NCI-H1930 (cell line): ENCODE measurements around the gene PRELP.

Source experiments
- DNase-seq, 2 experiments: peaks; one replicate each; lab custom pipeline; 2025; lab: John Stamatoyannopoulos, UW

PRELP gene

GRCh38 chr1:203477748-203478147 is 2.1 kb downstream of the PRELP start:
- DNase-seq = no peak

GRCh38 chr1:203478231-203478630 is 2.6 kb downstream of the PRELP start:
- DNase-seq = no peak

GRCh38 chr1:203478986-203479385 is 3.4 kb downstream of the PRELP start:
- DNase-seq = no peak

GRCh38 chr1:203479646-203480045 is 4.0 kb downstream of the PRELP start:
- DNase-seq = no peak

GRCh38 chr1:203480084-203480483 is 4.5 kb downstream of the PRELP start:
- DNase-seq = no peak

GRCh38 chr1:203480525-203481084 is 5.0 kb downstream of the PRELP start:
- no peak for DNase-seq

- no peak for DNase-seq
These were observed 5.6 kb downstream of the PRELP start for GRCh38 chr1:203481196-203481595.

GRCh38 chr1:203486618-203487370 is 11.2 kb downstream of the PRELP start:
- no peak for DNase-seq

GRCh38 chr1:203488539-203488938 is 12.9 kb downstream of the PRELP start:
- DNase-seq = no peak

GRCh38 chr1:203490607-203491006 is 15.0 kb downstream of the PRELP start:
- no peak for DNase-seq

- DNase-seq = no peak
These were observed 16.1 kb downstream of the PRELP start for GRCh38 chr1:203491664-203492063.

GRCh38 chr1:203492082-203492747 is 16.6 kb downstream of the PRELP start:
- no peak for DNase-seq

GRCh38 chr1:203492748-203493130 is 17.1 kb downstream of the PRELP start:
- DNase-seq = no peak

GRCh38 chr1:203493901-203494300 is 18.3 kb downstream of the PRELP start, which contains the start of gene OPTC:
Gene OPTC (plus strand): TSS chr1:203494153. CDS start chr1:203496006, 1,853 bp downstream.
- DNase-seq = no peak

GRCh38 chr1:203495845-203496244 is 20.2 kb downstream of the PRELP start:
- no peak for DNase-seq

- DNase-seq = no peak
These were observed 21.7 kb downstream of the PRELP start for GRCh38 chr1:203497269-203497777.

GRCh38 chr1:203499643-203500278 is 24.2 kb downstream of the PRELP start:
- no peak for DNase-seq

GRCh38 chr1:203500279-203500678 is 24.7 kb downstream of the PRELP start:
- DNase-seq = no peak

- no peak for DNase-seq
These were observed 28.2 kb downstream of the PRELP start for GRCh38 chr1:203503836-203504235.

GRCh38 chr1:203504400-203505250 is 29.0 kb downstream of the PRELP start:
- DNase-seq = peak; percentile 67 to 71

- no peak for DNase-seq
These were observed 30.1 kb downstream of the PRELP start for GRCh38 chr1:203505526-203506204.
